Activated CD8-positive, alpha-beta memory T cell treated with anti-CD3 and anti-CD28 coated beads, Interleukin-2, amount 10 ng/mL, durations not matched to agents 7 days and 5 days (primary cell): ENCODE results near the gene VPS9D1. TPM values are rescaled to one million over a fixed set of nuclear protein-coding genes. Genes with fewer than 3 reads are reported as not detected.

ENCODE experiments used
- ATAC-seq: fragments of 150-1000 bp; cut with Tn5 transposase; one replicate; pipeline ENCODE4 v1.10.0; 2021; ENCODE audit warnings: moderate library complexity
- CTCF ChIA-PET: fragments of 350-600 bp; sonication (Branson Sonifier 250); formaldehyde crosslinking; loops from one replicate; lab custom pipeline; 2021; ENCODE audit warnings: antibody characterized with exemption; lab: Charles Lee
- DNase-seq: peaks from one replicate; pipeline ENCODE4 v3.0.0-alpha.2; 2020
- H3K27ac Mint-ChIP-seq: one replicate; pipeline ENCODE4 v1.8.0; 2021; ENCODE audit warnings: mild to moderate bottlenecking, mixed read lengths
- H3K27me3 Mint-ChIP-seq: one replicate; pipeline ENCODE4 v1.8.0; 2021; ENCODE audit warnings: mixed read lengths
- H3K36me3 Mint-ChIP-seq: one replicate; pipeline ENCODE4 v1.8.0; 2021; ENCODE audit warnings: mild to moderate bottlenecking, mixed read lengths
- H3K4me1 Mint-ChIP-seq: one replicate; pipeline ENCODE4 v1.8.0; 2021; ENCODE audit warnings: mixed read lengths
- H3K4me3 Mint-ChIP-seq: one replicate; pipeline ENCODE4 v1.8.0; 2021; ENCODE audit warnings: mild to moderate bottlenecking, moderate library complexity, mixed read lengths
- H3K9me3 Mint-ChIP-seq: one replicate; pipeline ENCODE4 v1.8.0; 2022; ENCODE audit warnings: low read depth, mixed read lengths
- total RNA-seq, 2 experiments: library from RNA; stranded (reverse); gene quantifications; one replicate each; pipeline ENCODE4 v1.2.3, GENCODE V29; 2021

The VPS9D1 gene
- total RNA-seq, 2 experiments from 2014 or later = 3.6 to 4.6 TPM

GRCh38 chr16:89729863-89730593, 9.3 kb upstream of the VPS9D1 start:
- Mint-ChIP-seq H3K9me3 (no peaks in the 10 kb centered on the region), H3K27ac (no peak overlapping the region), H3K36me3 (peaks cover 63% of the 10 kb centered on the region), H3K27me3 (no peaks in the 10 kb centered on the region), H3K4me3 (no peak overlapping the region), H3K4me1 (peaks cover 24% of the 10 kb centered on the region)
- ATAC-seq = no peak
- CTCF ChIA-PET = interaction anchor here (0.8 kb wide), 1 partner anchor 31 kb away, joined by 4 read pairs; no protein-coding TSS in a partner anchor
- DNase-seq = no peak

GRCh38 chr16:89729293-89729692, 8.6 kb upstream of the VPS9D1 start:
- ATAC-seq = no peak
- H3K4me3 Mint-ChIP-seq = no peak overlapping the region
- no peaks in the 10 kb centered on the region for H3K27me3 Mint-ChIP-seq
- peaks cover 27% of the 10 kb centered on the region for H3K4me1 Mint-ChIP-seq
- peaks cover 60% of the 10 kb centered on the region for H3K36me3 Mint-ChIP-seq
- H3K27ac Mint-ChIP-seq = no peak overlapping the region
- no peak for DNase-seq
- CTCF ChIA-PET = no interaction called here
- H3K9me3 Mint-ChIP-seq = no peaks in the 10 kb centered on the region

GRCh38 chr16:89727406-89728120, 6.9 kb upstream of the VPS9D1 start:
- Mint-ChIP-seq H3K9me3 (no peaks in the 10 kb centered on the region), H3K4me1 (peaks cover 42% of the 10 kb centered on the region), H3K27ac (peak overlapping the region; percentile 42), H3K36me3 (peaks cover 57% of the 10 kb centered on the region), H3K4me3 (peak overlapping the region; percentile 4), H3K27me3 (no peaks in the 10 kb centered on the region)
- CTCF ChIA-PET = interaction anchor here (0.9 kb wide), 1 partner anchor 22 kb away, joined by 3 read pairs; no protein-coding TSS in a partner anchor
- ATAC-seq = no peak
- DNase-seq = peak; percentile 40

GRCh38 chr16:89723279-89724250, 2.9 kb upstream of the VPS9D1 start:
- peak overlapping the region; percentile 99 for H3K27ac Mint-ChIP-seq

GRCh38 chr16:89722392-89723278, 1.9 kb upstream of the VPS9D1 start:
- DNase-seq (peak; percentile 94), ATAC-seq (peak; percentile 52)
- CTCF ChIA-PET = interaction anchor here (1.3 to 2.9 kb wide), 7 partner anchors 8 to 90 kb away, joined by 5 to 39 read pairs (median 7); partner anchors contain the start of gene SPATA2L
- H3K27me3 Mint-ChIP-seq = no peaks in the 10 kb centered on the region
- H3K27ac Mint-ChIP-seq = peak overlapping the region; percentile 99
- H3K4me1 Mint-ChIP-seq = peaks cover 55% of the 10 kb centered on the region
- H3K9me3 Mint-ChIP-seq = no peaks in the 10 kb centered on the region
- peaks cover 28% of the 10 kb centered on the region for H3K36me3 Mint-ChIP-seq
- H3K4me3 Mint-ChIP-seq = peak overlapping the region; percentile 86

More at GRCh38 chr16:89723279-89724250, 2.9 kb upstream of the VPS9D1 start:
- peak overlapping the region; percentile 86 for H3K4me3 Mint-ChIP-seq
- peak; percentile 52 for ATAC-seq
- H3K9me3 Mint-ChIP-seq = no peaks in the 10 kb centered on the region
- H3K4me1 Mint-ChIP-seq = peaks cover 52% of the 10 kb centered on the region
- H3K27me3 Mint-ChIP-seq = no peaks in the 10 kb centered on the region
- DNase-seq = peak; percentile 98
- CTCF ChIA-PET = interaction anchor here (0.6 to 2.9 kb wide), 15 partner anchors 9 to 187 kb away, joined by 3 to 39 read pairs (median 7); partner anchors contain the start of genes FANCA, SPATA2L and TCF25
- peaks cover 33% of the 10 kb centered on the region for H3K36me3 Mint-ChIP-seq

GRCh38 chr16:89721546-89722391, 1.1 kb upstream of the VPS9D1 start:
- H3K4me3 Mint-ChIP-seq = peak overlapping the region; percentile 86
- no peaks in the 10 kb centered on the region for H3K27me3 Mint-ChIP-seq
- peak; percentile 30 for ATAC-seq
- DNase-seq = peak; percentile 92
- peak overlapping the region; percentile 99 for H3K27ac Mint-ChIP-seq
- CTCF ChIA-PET = interaction anchor here (1.6 to 2.9 kb wide), 4 partner anchors 14 to 72 kb away, joined by 5 to 39 read pairs (median 10); partner anchors contain the start of gene SPATA2L
- H3K36me3 Mint-ChIP-seq = peaks cover 22% of the 10 kb centered on the region
- H3K4me1 Mint-ChIP-seq = peaks cover 47% of the 10 kb centered on the region
- no peaks in the 10 kb centered on the region for H3K9me3 Mint-ChIP-seq

- Mint-ChIP-seq H3K4me1 (peaks cover 46% of the 10 kb centered on the region), H3K27ac (peak overlapping the region; percentile 76), H3K9me3 (no peaks in the 10 kb centered on the region), H3K4me3 (peak overlapping the region; percentile 73), H3K36me3 (peaks cover 23% of the 10 kb centered on the region), H3K27me3 (no peaks in the 10 kb centered on the region)
- DNase-seq (peak; percentile 55), ATAC-seq (no peak)
- CTCF ChIA-PET = interaction anchor here (1.3 to 2.1 kb wide), 3 partner anchors 15 to 251 kb away, joined by 3 to 11 read pairs (median 5); no protein-coding TSS in a partner anchor
Observed at GRCh38 chr16:89720551-89720812, 216 bp downstream of the VPS9D1 start.

- no peak for DNase-seq
- Mint-ChIP-seq H3K4me3 (no peak overlapping the region), H3K4me1 (peaks cover 35% of the 10 kb centered on the region), H3K27ac (peak overlapping the region; percentile 24), H3K27me3 (no peaks in the 10 kb centered on the region), H3K9me3 (no peaks in the 10 kb centered on the region), H3K36me3 (peaks cover 17% of the 10 kb centered on the region)
- ATAC-seq = no peak
- CTCF ChIA-PET = interaction anchor here (1.0 to 4.1 kb wide), 3 partner anchors 11 to 44 kb away, joined by 4 to 23 read pairs (median 6); no protein-coding TSS in a partner anchor
Observed at GRCh38 chr16:89717688-89718505, 2.8 kb downstream of the VPS9D1 start.

- no peaks in the 10 kb centered on the region for H3K9me3 Mint-ChIP-seq
- no peak for ATAC-seq
- no peaks in the 10 kb centered on the region for H3K27me3 Mint-ChIP-seq
Observed at GRCh38 chr16:89716916-89717687, 3.6 kb downstream of the VPS9D1 start.

GRCh38 chr16:89716493-89716892, 4.2 kb downstream of the VPS9D1 start:
- H3K27me3 Mint-ChIP-seq = no peaks in the 10 kb centered on the region
- H3K4me1 Mint-ChIP-seq = peaks cover 35% of the 10 kb centered on the region
- CTCF ChIA-PET = interaction anchor here (1.2 to 4.1 kb wide), 3 partner anchors 10 to 77 kb away, joined by 3 to 23 read pairs (median 4); no protein-coding TSS in a partner anchor
- H3K4me3 Mint-ChIP-seq = no peak overlapping the region
- no peak overlapping the region for H3K27ac Mint-ChIP-seq
- DNase-seq (no peak), ATAC-seq (no peak)
- peaks cover 12% of the 10 kb centered on the region for H3K36me3 Mint-ChIP-seq
- no peaks in the 10 kb centered on the region for H3K9me3 Mint-ChIP-seq

More at GRCh38 chr16:89716916-89717687, 3.6 kb downstream of the VPS9D1 start:
- H3K4me1 Mint-ChIP-seq = peaks cover 35% of the 10 kb centered on the region
- H3K36me3 Mint-ChIP-seq = peaks cover 12% of the 10 kb centered on the region
- DNase-seq = no peak
- H3K4me3 Mint-ChIP-seq = no peak overlapping the region
- CTCF ChIA-PET = interaction anchor here (1.2 to 4.1 kb wide), 3 partner anchors 10 to 17 kb away, joined by 4 to 23 read pairs (median 6); no protein-coding TSS in a partner anchor
- no peak overlapping the region for H3K27ac Mint-ChIP-seq
